Mesodermal cell (in vitro differentiated cells): Measurements from ENCODE around the gene STIM2.
"Not testable (repeated sequence)": the region's sequence is repeated elsewhere in the genome, so short reads cannot be mapped to it uniquely, and the experiment has no call there.

Experiments used
- H3K27ac ChIP-seq: 2 replicates; pipeline ENCODE4 v1.7.0; 2013; ENCODE audit warnings: mild to moderate bottlenecking, low read depth, low read length, moderate library complexity; ENCODE audit not compliant: severe bottlenecking
- H3K36me3 ChIP-seq: 2 replicates; pipeline ENCODE4 v1.7.1; 2013; ENCODE audit warnings: mild to moderate bottlenecking, low read length, moderate library complexity; ENCODE audit not compliant: control insufficient read depth, insufficient read depth
- H3K4me1 ChIP-seq: one replicate; pipeline ENCODE4 v1.7.1; 2013; ENCODE audit warnings: mild to moderate bottlenecking, low read length; ENCODE audit not compliant: insufficient read depth, control insufficient read depth, poor library complexity, severe bottlenecking
- H3K4me3 ChIP-seq: 2 replicates; pipeline ENCODE4 v1.7.0; 2013; ENCODE audit warnings: low read length, control low read depth, mild to moderate bottlenecking; ENCODE audit not compliant: insufficient read depth, poor library complexity, severe bottlenecking; ENCODE audit errors: extremely low read depth
- H3K9me3 ChIP-seq: 2 replicates; pipeline ENCODE4 v1.7.1; 2013; ENCODE audit warnings: mild to moderate bottlenecking, low read length, moderate library complexity; ENCODE audit not compliant: control insufficient read depth
- WGBS, 2 experiments: methylation state at CpG; one replicate each; pipeline ENCODE4 v1.1.5; 2013; ENCODE audit warnings: missing lambda C conversion rate in 2 of 2; ENCODE audit not compliant: insufficient coverage in 2 of 2; 5-methylcytosine and 5-hydroxymethylcytosine counted together

STIM2 gene

GRCh38 chr4:27023366-27023765, 162.7 kb downstream of the STIM2 start:
- no peaks in the 10 kb centered on the region for H3K9me3 ChIP-seq
- H3K36me3 ChIP-seq: peaks cover 41% of the 10 kb centered on the region
- no peak overlapping the region for H3K4me3 ChIP-seq
- no peak overlapping the region for H3K27ac ChIP-seq
- no peaks in the 10 kb centered on the region for H3K4me1 ChIP-seq
- WGBS, 2 experiments: 87 to 89% methylated on average over 2 of the region's 4 CpGs

GRCh38 chr4:27024805-27025204, 164.2 kb downstream of the STIM2 start:
- WGBS, 2 experiments: 14 to 17% methylated on average over 1 to 2 of the region's 2 CpGs
- H3K4me3 ChIP-seq: no peak overlapping the region
- H3K4me1 ChIP-seq: no peaks in the 10 kb centered on the region
- H3K36me3 ChIP-seq: peaks cover 31% of the 10 kb centered on the region
- H3K27ac ChIP-seq: no peak overlapping the region
- H3K9me3 ChIP-seq: no peaks in the 10 kb centered on the region

DNA sequence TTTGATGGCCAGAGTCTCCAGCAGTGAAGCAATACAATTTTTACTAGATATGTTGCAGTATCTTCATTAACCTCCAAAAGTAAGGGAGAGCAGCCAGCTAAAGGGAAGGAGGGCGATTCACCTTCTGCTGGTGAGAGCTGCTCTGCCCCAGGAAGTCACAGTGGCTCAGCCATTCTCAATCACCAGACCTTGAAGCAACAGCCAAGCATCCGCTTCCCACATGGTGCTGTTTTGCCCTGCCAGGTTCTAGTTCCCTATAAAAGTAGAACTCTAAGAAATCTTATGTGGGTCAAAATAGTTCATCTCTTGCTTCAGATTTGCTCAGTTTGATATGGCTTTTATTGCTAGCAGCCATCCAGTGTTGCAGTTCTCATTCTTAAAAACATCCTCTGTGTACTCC, 166.8 kb downstream of the STIM2 start:
- Histone ChIP-seq H3K36me3 (peaks cover 10% of the 10 kb centered on the region), H3K27ac (no peak overlapping the region), H3K4me3 (no peak overlapping the region), H3K4me1 (no peaks in the 10 kb centered on the region), H3K9me3 (no peaks in the 10 kb centered on the region)
- WGBS, 2 experiments: 100% methylated on average over 1 of the region's 2 CpGs; no CpG with 5 or more reads in 1 of the 2 experiments

- H3K9me3 ChIP-seq, H3K4me3 ChIP-seq, H3K4me1 ChIP-seq, H3K27ac ChIP-seq, H3K36me3 ChIP-seq: not testable (repeated sequence)
- WGBS, 2 experiments: 81 to 95% methylated on average over 2 to 3 of the region's 3 CpGs
Observed at GRCh38 chr4:27035127-27035526, 174.5 kb downstream of the STIM2 start.

DNA sequence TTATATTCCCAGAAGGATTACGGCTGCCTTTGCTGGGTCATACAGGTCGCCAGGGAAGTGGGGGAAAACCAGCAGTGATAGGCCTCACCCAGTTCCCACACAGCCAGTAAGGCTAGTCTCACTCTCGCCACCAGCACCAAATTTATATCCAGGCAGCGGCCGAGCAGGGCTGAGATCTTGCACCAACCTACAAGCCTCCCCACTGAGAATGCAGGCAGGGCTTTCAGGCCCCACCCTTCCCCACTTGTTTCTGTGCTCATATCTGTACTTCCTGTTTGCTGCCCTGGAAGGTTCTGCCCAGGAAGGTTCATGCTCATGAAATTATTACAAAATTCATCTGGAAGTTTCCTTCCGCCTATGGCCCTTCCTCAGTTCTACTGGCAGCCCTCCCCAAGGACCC, 179.7 kb downstream of the STIM2 start:
- 83 to 96% methylated on average over 3 to 6 of the region's 6 CpGs for WGBS, 2 experiments
- Histone ChIP-seq H3K4me1 (no peaks in the 10 kb centered on the region), H3K4me3 (no peak overlapping the region), H3K9me3 (no peaks in the 10 kb centered on the region), H3K36me3 (no peaks in the 10 kb centered on the region), H3K27ac (no peak overlapping the region)

GRCh38 chr4:27042411-27042810, 181.8 kb downstream of the STIM2 start:
- H3K9me3 ChIP-seq: no peaks in the 10 kb centered on the region
- H3K27ac ChIP-seq: no peak overlapping the region
- 90 to 94% methylated on average over 2 of the region's 2 CpGs for WGBS, 2 experiments
- no peaks in the 10 kb centered on the region for H3K4me1 ChIP-seq
- no peak overlapping the region for H3K4me3 ChIP-seq
- H3K36me3 ChIP-seq: no peaks in the 10 kb centered on the region

DNA sequence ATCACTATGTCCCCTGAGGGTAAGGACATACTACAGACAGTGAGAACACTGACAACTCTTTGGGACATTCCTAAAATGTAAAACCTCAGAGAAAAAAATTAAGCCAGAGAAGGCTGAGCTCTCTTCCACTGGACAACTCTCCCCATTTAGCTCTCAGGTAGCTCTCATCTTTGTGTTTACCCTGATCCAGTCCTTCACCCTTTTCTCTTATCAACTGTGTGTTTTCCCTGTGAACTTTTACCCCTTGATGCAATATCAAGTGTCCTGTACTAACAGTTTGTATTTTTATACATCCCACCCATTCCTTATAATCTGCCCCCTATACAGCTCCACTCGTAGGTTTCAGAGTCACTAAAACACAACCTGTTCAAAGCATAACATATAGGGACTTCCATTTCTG, 182.6 kb downstream of the STIM2 start:
- Histone ChIP-seq H3K27ac (no peak overlapping the region), H3K9me3 (no peaks in the 10 kb centered on the region), H3K4me1 (no peaks in the 10 kb centered on the region), H3K4me3 (no peak overlapping the region), H3K36me3 (no peaks in the 10 kb centered on the region)
- WGBS, 2 experiments: 80% methylated on average over 1 of the region's 1 CpG; no CpG with 5 or more reads in 1 of the 2 experiments

DNA sequence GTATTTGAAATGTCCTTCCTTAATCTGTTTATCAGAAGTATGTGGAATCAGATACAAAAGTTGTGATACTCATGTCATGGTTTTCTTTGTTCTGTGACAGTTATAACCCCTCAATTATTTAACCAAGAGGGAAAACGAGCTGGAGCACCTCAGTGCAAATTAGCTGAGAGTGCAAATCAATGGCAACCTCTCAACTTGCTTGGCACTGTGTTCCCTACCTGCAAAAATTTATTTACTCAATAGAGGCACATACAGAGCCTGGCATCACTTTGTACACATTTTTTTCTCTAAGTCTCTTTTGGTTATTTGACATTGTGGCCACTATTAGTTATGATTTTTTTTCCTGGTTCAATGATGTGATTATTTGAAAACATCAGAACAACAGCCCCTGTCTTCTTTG, 186.2 kb downstream of the STIM2 start:
- no peak overlapping the region for H3K27ac ChIP-seq
- H3K4me1 ChIP-seq: no peaks in the 10 kb centered on the region
- no peaks in the 10 kb centered on the region for H3K9me3 ChIP-seq
- no peaks in the 10 kb centered on the region for H3K36me3 ChIP-seq
- H3K4me3 ChIP-seq: no peak overlapping the region
- 83% methylated on average over 1 of the region's 1 CpG; no CpG with 5 or more reads in 1 of the 2 experiments for WGBS, 2 experiments

GRCh38 chr4:27048429-27049238, 188.0 kb downstream of the STIM2 start:
- H3K27ac ChIP-seq: no peak overlapping the region
- no peaks in the 10 kb centered on the region for H3K9me3 ChIP-seq
- H3K4me3 ChIP-seq: no peak overlapping the region
- H3K4me1 ChIP-seq: no peaks in the 10 kb centered on the region
- H3K36me3 ChIP-seq: no peaks in the 10 kb centered on the region
- 59 to 66% methylated on average over 10 to 11 of the region's 19 CpGs for WGBS, 2 experiments

DNA sequence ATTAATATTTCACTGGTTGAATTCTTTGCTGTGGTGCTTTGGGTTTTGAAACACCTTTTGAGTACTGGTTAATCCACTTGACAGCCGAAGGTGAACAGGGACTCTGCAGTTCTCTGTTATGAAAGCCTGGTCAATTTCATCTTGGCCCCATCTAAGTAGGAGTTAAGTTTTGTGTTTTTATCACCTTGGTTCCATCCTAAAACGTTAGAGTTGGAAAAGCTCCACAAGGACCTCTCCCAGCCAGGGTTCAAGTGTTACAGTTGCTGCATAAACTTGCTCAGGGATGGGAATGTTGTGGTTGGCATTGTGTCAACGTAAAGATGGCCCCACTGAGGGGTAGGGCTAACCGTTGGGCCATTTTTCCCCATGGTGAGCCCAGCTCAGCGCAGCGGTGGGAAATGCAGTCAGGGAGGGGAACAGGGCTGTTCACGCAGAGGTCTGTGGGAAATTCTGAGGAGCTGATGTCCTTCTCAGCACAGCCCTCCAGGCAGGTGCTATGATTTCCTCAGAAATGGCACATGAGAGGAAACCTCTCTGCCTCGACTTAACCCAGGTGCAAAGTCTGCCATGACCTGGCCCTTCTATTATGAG, 188.7 kb downstream of the STIM2 start:
- Histone ChIP-seq H3K36me3 (no peaks in the 10 kb centered on the region), H3K4me3 (no peak overlapping the region), H3K4me1 (no peaks in the 10 kb centered on the region), H3K9me3 (no peaks in the 10 kb centered on the region), H3K27ac (no peak overlapping the region)
- 94 to 98% methylated on average over 5 to 7 of the region's 8 CpGs for WGBS, 2 experiments

GRCh38 chr4:27050731-27051130, 190.1 kb downstream of the STIM2 start:
- WGBS, 2 experiments: 69 to 81% methylated on average over 2 to 3 of the region's 3 CpGs
- no peaks in the 10 kb centered on the region for H3K9me3 ChIP-seq
- H3K36me3 ChIP-seq: no peaks in the 10 kb centered on the region
- no peak overlapping the region for H3K27ac ChIP-seq
- no peaks in the 10 kb centered on the region for H3K4me1 ChIP-seq
- no peak overlapping the region for H3K4me3 ChIP-seq
